ENCODE results near the gene AGAP2. TPM values are rescaled to one million over a fixed set of nuclear protein-coding genes. Genes with fewer than 3 reads are reported as not detected.
A peak's percentile ranks its signal among the peaks of the same experiment; 100 is the strongest.

AGAP2 gene
- polyA plus RNA-seq, 1 donor from 2014 or later = 4.1 TPM

DNA sequence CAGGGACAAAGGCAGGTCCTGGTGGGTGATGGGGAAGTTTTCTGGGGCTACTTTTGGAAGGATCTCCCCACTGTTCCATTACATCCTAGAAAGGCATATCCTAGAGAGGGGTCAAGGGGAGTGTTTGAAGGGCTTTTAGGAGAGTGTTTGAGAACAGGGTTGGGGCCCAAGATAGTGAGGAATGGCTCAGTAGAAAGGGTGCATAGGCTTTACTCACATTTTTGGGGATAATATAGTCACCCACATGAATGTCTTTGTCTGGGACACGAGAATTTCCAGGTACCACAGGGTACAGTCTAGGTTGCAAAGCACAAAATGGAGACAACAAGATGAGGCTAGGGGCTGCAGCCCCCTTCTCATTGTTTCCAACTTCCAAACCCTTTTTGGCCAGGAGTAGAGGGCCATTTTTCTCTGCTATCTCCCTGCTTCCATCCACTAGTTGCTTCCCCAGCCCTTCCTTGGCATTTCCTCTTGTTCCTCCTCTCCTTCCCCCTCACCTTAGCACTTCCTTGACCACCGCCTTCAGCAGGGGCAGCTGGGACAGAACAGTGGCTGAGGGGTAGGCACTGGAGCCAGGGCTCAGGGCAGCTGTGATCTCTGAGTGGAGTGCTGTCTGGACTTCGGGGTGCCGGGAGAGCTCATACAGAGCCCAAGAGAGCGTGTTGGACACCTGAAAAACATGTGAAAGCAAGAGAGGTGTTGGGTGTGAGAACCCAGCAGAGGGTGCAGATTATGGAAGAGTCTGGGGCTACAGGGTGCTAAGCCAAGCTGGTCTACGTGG, 25.5 kb upstream of the AGAP2 start:
- H3K9me3 Mint-ChIP-seq = no peaks in the 10 kb centered on the region
- peaks cover 28% of the 10 kb centered on the region for H3K27me3 Mint-ChIP-seq
- H3K4me3 Mint-ChIP-seq = peak overlapping the region; percentile 13 to 90 (median 78)
- peak overlapping the region in 2 of 3 donors; percentile 87 to 88 for H3K27ac Mint-ChIP-seq
- H3K4me1 Mint-ChIP-seq = peaks cover 19 to 28% (median 23%) of the 10 kb centered on the region in 3 donors
- H3K36me3 Mint-ChIP-seq = peaks cover 8% of the 10 kb centered on the region

DNA sequence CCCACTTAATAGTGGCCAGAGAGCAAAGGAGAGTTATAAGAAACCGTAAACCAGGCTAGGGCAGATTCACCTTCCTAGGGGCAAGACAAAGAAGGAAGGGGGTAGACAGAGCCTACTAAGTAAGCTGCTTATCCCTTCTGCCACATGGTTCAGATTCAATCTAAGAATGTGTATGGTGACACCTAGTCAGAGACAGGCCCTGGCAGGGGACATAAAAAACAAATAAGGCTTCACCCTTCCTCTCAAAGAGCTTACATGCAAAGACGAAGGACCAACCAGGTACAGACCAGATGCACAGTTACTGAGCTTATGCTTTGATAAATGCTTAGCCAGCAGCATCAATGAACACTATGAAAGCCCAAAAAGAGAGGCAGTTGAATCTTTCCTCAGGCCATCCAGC, 23.9 kb upstream of the AGAP2 start:
- peak overlapping the region in 1 of 4 donors; percentile 35 for H3K4me3 Mint-ChIP-seq
- no peaks in the 10 kb centered on the region for H3K9me3 Mint-ChIP-seq
- H3K4me1 Mint-ChIP-seq = peaks cover 22 to 28% (median 23%) of the 10 kb centered on the region in 3 donors
- H3K27me3 Mint-ChIP-seq = peaks cover 28% of the 10 kb centered on the region
- no peak overlapping the region for H3K27ac Mint-ChIP-seq
- peaks cover 7% of the 10 kb centered on the region for H3K36me3 Mint-ChIP-seq

DNA sequence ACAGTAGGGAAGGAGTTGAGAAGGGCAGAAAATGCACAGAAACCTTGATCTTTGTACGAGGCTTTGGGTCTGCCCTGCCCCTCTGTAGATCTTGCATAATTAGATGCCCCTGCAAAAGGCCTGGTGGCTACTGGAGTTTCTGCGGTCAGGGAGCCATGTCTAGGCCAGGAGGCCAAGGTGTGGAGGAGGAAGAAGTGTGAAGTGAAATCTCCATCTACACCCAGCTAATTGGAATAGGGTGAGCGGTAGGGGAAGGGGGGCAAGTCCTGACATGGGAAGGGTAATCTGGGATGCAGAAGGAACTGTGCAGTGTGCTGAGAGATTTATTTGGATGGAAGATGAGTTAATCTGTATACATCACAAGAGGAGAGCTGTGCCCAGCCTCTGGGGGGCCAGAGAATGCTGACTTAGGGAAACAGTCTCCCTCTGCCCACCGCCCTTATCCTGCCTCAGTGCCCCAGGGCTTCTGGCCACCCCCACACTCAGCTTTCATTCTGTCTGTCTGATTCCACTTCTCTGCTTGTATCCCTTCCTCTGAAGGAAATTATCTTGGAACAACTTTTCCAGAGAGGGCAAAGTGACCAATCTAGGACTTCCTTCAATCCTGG, 23.0 kb upstream of the AGAP2 start:
- Mint-ChIP-seq H3K27ac (peak overlapping the region in 1 of 3 donors; percentile 86), H3K4me1 (peaks cover 23 to 32% (median 26%) of the 10 kb centered on the region in 3 donors), H3K27me3 (peaks cover 24% of the 10 kb centered on the region), H3K36me3 (peaks cover 8% of the 10 kb centered on the region), H3K4me3 (peak overlapping the region in 1 of 4 donors; percentile 81), H3K9me3 (no peaks in the 10 kb centered on the region)

DNA sequence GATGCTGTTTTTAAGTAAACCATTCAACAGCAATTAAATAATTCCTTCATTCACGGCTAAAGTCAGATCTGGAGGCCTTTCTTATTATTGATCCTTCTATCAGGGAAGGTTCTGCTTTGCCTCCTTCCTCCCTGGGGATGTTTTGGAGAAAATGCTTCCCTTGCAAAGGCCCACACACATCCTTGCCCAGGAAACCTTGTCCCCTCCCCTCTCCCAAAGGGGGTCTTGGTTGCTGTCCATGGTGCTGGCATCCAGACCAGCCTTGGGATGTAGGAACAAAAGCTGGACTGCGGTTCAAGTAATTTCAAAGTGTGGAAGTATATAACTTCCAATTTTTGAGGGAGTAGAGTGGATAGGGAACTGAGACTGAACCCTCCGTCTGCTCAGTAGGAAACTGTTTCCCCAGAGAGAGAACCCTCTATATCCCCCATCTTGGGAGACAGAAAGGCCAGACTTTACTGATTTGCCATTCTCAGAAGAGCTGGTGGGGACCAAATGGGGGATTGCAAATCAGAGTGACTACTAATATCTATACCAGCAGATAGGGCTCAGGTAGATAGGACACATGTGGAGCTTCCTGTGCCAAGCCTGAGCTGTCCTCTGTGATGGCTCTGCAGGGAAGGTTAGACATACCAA, 21.9 kb upstream of the AGAP2 start:
- Mint-ChIP-seq H3K27me3 (peaks cover 16% of the 10 kb centered on the region), H3K4me3 (peak overlapping the region in 1 of 4 donors; percentile 81), H3K9me3 (no peaks in the 10 kb centered on the region), H3K4me1 (peaks cover 24 to 30% (median 24%) of the 10 kb centered on the region in 3 donors), H3K27ac (no peak overlapping the region), H3K36me3 (peaks cover 9% of the 10 kb centered on the region)

DNA sequence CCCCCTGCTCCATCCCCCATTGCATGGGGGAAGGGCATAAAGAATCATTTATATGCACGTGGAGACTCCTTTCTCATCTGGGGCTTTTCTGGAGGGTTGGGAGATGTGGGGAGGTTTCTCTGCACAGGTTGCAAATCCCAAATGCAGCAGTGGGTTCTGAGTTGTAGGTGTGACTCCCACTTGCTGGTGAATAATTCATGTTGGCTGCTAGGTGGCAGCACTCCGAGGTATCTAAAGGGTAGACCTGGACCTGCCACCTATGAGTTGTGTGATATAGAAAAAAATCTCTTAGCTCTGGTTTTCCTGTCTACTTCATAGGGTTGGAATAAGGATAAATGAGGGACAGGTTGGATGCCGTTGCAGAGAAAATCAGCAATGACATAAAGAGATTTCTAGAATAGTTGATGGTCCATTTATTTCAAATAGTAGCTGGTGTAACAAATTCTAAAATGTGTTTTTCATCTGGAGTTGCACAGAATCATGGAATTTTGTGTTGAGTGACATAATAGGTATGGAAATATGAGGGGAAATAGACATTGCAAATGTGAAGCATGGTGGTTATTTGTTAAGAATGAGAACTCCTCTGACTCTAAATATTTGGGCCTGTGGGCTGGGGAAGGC, 20.9 kb upstream of the AGAP2 start:
- Mint-ChIP-seq H3K4me3 (peak overlapping the region in 1 of 4 donors; percentile 81), H3K4me1 (peaks cover 24 to 30% (median 24%) of the 10 kb centered on the region in 3 donors), H3K36me3 (peaks cover 9% of the 10 kb centered on the region), H3K9me3 (no peaks in the 10 kb centered on the region), H3K27me3 (peaks cover 6% of the 10 kb centered on the region), H3K27ac (peak overlapping the region in 2 of 3 donors; percentile 56 to 84)

DNA sequence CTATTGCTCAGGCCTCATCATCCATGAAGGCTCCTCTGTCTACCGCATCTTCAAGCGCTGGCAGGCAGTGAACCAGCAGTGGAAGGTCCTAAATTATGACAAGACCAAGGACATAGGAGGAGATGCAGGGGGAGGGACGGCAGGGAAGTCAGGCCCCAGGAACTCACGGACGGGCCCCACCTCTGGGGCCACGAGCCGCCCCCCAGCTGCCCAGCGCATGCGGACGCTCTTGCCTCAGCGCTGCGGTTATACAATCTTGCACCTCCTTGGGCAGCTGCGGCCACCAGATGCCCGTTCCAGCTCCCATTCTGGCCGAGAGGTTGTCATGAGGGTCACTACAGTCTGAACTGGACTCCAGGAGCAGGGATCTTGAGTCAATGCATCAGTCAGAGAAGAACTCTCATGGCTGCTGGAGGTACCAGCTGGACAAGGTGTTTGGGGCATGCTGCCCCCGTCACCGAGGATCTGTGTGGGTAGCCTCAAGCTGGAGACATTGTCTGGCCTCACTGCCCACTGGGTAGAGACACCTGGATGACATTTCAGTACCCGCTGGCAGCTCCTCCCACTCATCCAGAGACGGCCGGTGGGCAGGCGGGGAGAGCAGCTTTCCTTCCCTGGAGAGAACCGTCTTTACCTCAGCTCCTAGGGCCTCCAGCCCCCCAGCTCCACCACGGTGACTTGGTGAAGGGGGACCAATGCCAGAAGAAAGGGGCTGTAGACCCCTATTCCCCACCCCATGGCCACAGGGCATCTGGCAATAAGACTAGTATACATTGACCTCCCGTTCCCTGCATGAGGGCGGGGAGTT, 20.2 kb upstream of the AGAP2 start:
- peaks cover under 1% of the 10 kb centered on the region for H3K27me3 Mint-ChIP-seq
- no peaks in the 10 kb centered on the region for H3K9me3 Mint-ChIP-seq
- H3K4me3 Mint-ChIP-seq = peak overlapping the region in 1 of 4 donors; percentile 81
- peaks cover 21 to 32% (median 28%) of the 10 kb centered on the region in 3 donors for H3K4me1 Mint-ChIP-seq
- H3K27ac Mint-ChIP-seq = peak overlapping the region in 2 of 3 donors; percentile 31 to 84
- H3K36me3 Mint-ChIP-seq = peaks cover 9% of the 10 kb centered on the region

DNA sequence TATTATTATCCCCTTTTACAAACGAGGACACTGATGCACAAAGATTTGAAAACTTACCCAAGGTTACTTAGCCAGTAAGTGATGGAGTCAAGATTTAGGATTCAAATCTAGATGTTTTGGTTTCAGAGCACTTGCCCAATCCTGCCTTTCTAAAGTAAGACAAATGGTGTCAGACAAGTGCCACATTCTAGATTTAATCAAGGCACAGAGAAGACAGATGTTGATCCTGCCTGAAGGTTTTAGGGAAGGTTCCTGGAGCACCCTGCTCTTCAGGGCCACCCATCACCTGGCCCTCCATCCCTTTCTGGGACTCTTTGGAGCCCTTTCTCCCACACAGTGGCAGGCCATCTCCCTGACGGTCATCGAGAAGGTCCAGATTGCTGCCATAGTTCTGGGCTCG, 19.2 kb upstream of the AGAP2 start:
- Mint-ChIP-seq H3K27me3 (no peaks in the 10 kb centered on the region), H3K9me3 (no peaks in the 10 kb centered on the region), H3K36me3 (peaks cover 9% of the 10 kb centered on the region), H3K4me3 (peak overlapping the region in 2 of 4 donors; percentile 39), H3K4me1 (peaks cover 25 to 40% (median 36%) of the 10 kb centered on the region in 3 donors), H3K27ac (no peak overlapping the region)

DNA sequence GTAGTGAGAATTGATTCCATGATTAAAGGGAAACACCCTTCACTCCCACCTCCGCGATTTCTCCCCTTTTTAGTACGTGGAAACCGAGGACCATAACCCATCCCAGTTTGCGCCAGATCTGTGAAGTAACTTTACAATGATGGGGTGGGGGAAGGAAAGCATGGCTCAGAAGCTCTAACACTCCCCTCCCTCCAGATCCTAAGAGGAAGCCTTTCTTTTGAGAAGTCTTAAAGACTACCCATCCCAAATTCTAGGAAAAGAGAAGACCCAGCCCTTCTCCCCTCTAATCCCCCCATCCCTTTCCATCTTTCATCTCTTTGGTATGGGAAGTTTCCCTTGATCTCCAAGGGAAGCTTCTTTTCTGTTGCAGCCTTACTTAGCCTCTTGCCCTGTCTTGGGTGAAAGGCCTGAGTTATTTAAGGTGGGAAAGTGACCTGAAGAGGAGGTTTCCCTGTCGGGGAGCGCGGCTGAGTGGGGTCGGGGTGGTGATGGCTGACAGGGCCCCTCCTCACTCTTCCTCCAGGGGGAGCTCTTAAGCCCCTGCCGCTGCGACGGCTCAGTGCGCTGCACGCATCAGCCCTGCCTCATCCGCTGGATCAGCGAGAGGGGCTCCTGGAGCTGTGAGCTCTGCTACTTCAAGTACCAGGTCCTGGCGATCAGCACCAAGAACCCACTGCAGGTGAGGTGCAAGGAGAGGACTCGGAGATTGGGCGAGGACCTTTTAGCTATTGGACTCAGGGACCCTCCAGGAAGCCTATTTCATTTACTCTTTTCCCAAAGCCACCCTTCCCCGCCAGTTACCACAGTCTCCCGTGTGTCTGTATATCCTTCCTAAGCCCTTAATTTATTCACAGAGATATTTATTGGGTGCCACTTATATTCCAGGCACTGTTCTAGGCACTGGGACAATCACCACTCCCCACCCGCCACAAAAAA, 18.1 kb upstream of the AGAP2 start:
- Mint-ChIP-seq H3K4me1 (peaks cover 28 to 45% (median 45%) of the 10 kb centered on the region in 3 donors), H3K27ac (peak overlapping the region; percentile 92 to 96 (median 93)), H3K9me3 (no peaks in the 10 kb centered on the region), H3K36me3 (peaks cover 9% of the 10 kb centered on the region), H3K4me3 (peak overlapping the region; percentile 91 to 98 (median 93)), H3K27me3 (no peaks in the 10 kb centered on the region)

DNA sequence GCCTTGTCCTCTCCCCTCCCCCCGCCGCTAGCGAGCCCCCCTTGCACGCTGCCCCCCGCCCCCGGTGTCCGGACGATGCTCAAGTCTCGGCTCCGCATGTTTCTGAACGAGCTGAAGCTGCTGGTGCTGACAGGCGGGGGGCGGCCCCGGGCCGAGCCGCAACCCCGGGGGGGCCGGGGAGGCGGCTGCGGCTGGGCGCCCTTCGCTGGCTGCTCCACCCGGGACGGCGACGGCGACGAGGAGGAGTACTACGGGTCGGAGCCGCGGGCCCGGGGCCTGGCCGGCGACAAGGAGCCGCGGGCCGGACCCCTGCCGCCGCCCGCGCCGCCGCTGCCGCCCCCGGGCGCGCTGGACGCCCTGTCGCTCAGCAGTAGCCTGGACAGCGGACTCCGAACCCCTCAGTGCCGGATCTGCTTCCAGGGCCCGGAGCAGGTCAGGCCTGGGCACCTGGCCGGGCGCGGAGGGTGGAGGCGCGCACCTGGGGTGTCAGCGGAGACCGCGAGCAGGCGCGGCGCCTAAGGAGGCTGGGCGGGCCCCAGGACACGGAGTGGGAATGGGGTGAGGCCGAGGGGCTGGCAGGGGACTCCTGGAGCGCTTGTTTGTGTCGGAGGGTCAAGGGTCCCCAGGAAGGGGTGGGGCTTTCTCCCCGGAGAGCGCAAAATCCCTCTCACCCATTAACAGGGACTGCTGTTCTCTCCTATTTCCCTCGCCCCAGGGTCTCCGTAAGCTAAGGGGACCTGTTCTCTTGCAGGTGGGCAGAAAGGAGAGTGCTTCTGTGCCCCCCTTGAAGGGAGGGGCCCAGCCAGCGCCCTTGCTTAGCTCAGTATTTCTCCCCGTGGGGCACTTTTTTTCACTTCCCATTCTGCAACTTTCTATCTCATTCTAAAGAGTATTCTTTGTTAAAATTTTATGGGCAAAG, 17.2 kb upstream of the AGAP2 start:
- Mint-ChIP-seq H3K9me3 (no peaks in the 10 kb centered on the region), H3K27ac (peak overlapping the region; percentile 92 to 96 (median 93)), H3K27me3 (no peaks in the 10 kb centered on the region), H3K4me1 (peaks cover 28 to 53% (median 50%) of the 10 kb centered on the region in 3 donors), H3K4me3 (peak overlapping the region; percentile 91 to 98 (median 93)), H3K36me3 (peaks cover 9% of the 10 kb centered on the region)

DNA sequence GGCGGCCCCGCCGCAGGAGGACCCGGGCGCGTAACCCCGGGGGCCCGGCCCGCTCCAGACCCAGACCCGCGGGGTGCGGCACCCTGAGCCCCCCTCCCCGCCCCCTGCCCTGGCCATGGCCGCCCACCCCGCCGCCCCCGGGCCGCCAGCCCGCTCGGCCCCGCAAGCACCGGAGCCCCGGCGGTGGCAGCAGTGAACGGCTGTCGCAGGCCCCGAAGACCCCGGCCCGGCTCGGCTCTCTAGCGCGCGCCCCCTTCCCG, 16.6 kb upstream of the AGAP2 start:
- Mint-ChIP-seq H3K4me1 (peaks cover 28 to 55% (median 52%) of the 10 kb centered on the region in 3 donors), H3K4me3 (peak overlapping the region in 2 of 4 donors; percentile 35 to 50), H3K9me3 (no peaks in the 10 kb centered on the region), H3K27ac (no peak overlapping the region), H3K36me3 (peaks cover 9% of the 10 kb centered on the region), H3K27me3 (no peaks in the 10 kb centered on the region)

DNA sequence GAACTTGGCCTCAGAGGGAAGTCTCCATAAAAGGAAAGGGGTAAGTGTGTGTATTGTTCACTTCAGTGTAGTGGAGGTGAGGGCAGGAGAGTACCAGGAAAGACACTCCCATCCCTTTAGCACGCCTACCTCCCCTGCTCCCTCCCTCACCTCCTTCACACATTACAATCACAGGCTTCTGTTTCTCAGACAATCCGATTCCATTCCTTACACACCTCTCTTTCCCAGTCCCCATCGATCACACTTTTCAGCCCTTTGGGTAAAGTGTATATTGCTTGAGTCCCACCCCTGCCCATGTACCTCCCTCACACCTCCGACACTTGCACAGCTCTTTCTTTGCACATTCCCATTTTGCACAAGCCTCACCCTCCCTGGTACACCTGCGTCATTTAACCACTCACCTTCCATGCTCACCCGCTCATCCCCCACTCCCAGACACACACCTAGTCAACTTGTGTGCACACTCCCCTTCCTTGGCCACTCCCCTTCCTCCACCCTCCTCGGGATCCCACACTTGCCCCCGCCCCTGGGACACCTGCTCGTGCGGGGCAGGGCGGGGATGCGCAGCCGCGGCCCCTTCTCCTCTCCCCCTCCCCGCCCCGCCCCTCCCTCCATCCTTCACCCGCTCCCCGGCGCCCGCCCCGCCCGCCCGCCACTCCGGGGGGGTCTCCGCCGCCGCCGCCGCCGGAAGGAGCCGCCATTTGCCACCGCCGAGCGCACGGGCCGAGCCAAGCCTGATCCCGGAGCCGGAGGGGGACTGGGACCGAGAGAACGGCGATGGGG, 16.1 kb upstream of the AGAP2 start, which contains the start of gene MARCHF9:
Gene MARCHF9, plus strand, starts transcription at position 693 of the 783 bp plus-strand sequence. CDS start 426 bp downstream, outside the sequence.
- no peaks in the 10 kb centered on the region for H3K27me3 Mint-ChIP-seq
- H3K36me3 Mint-ChIP-seq = peaks cover 7% of the 10 kb centered on the region
- no peaks in the 10 kb centered on the region for H3K9me3 Mint-ChIP-seq
- H3K4me1 Mint-ChIP-seq = peaks cover 27 to 50% (median 50%) of the 10 kb centered on the region in 3 donors
- peak within 1 kb of the TSS; percentile 92 to 98 (median 93) for H3K27ac Mint-ChIP-seq
- peak within 1 kb of the TSS; percentile 91 to 98 (median 94) for H3K4me3 Mint-ChIP-seq

Measured in IgD-negative memory B cell (primary cell).